ENCODE measurements around the gene ATP13A3.

DNA sequence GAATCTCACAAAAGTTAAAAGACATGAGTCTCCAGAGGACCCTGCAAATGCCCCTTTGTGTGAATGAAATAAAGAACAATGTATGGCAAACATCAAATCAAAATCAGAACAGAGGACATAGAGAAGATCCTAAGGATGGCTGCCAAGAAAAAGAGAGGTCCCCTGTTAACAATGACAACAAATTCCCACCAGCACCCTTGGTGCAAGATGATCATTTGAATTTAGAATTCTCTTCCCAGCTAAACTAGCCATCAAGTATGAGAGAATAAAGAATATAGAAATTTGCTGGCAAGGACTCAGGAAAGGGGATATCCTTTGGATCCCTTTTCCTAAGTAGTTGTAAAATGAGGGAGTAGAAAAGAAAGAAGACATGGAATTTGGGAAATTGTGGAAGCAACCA, 96.0 kb downstream of the ATP13A3 start:
- TF ChIP-seq, protein P1, sequence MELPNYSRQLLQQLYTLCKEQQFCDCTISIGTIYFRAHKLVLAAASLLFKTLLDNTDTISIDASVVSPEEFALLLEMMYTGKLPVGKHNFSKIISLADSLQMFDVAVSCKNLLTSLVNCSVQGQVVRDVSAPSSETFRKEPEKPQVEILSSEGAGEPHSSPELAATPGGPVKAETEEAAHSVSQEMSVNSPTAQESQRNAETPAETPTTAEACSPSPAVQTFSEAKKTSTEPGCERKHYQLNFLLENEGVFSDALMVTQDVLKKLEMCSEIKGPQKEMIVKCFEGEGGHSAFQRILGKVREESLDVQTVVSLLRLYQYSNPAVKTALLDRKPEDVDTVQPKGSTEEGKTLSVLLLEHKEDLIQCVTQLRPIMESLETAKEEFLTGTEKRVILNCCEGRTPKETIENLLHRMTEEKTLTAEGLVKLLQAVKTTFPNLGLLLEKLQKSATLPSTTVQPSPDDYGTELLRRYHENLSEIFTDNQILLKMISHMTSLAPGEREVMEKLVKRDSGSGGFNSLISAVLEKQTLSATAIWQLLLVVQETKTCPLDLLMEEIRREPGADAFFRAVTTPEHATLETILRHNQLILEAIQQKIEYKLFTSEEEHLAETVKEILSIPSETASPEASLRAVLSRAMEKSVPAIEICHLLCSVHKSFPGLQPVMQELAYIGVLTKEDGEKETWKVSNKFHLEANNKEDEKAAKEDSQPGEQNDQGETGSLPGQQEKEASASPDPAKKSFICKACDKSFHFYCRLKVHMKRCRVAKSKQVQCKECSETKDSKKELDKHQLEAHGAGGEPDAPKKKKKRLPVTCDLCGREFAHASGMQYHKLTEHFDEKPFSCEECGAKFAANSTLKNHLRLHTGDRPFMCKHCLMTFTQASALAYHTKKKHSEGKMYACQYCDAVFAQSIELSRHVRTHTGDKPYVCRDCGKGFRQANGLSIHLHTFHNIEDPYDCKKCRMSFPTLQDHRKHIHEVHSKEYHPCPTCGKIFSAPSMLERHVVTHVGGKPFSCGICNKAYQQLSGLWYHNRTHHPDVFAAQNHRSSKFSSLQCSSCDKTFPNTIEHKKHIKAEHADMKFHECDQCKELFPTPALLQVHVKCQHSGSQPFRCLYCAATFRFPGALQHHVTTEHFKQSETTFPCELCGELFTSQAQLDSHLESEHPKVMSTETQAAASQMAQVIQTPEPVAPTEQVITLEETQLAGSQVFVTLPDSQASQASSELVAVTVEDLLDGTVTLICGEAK (IDR thresholded peaks at IDR 0.05; ENCODE audit: borderline replicate concordance): no peak
- no peak for TF ChIP-seq ZZZ3 (IDR thresholded peaks at IDR 0.05; ENCODE audit: control insufficient read depth, insufficient read length, low read depth)
- TF ChIP-seq FOXM1 (IDR thresholded peaks at IDR 0.05; ENCODE audit: low read depth, low read length): no peak
- TF ChIP-seq BACH1 (IDR thresholded peaks at IDR 0.05; ENCODE audit: borderline replicate concordance): no peak
- TF ChIP-seq, protein P2, sequence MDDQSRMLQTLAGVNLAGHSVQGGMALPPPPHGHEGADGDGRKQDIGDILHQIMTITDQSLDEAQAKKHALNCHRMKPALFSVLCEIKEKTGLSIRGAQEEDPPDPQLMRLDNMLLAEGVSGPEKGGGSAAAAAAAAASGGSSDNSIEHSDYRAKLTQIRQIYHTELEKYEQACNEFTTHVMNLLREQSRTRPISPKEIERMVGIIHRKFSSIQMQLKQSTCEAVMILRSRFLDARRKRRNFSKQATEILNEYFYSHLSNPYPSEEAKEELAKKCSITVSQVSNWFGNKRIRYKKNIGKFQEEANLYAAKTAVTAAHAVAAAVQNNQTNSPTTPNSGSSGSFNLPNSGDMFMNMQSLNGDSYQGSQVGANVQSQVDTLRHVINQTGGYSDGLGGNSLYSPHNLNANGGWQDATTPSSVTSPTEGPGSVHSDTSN (IDR thresholded peaks at IDR 0.05; ENCODE audit: insufficient replicate concordance, low read depth, low read length): no peak
- no peak for TF ChIP-seq SREBF2 (IDR thresholded peaks at IDR 0.05; ENCODE audit: low read length)
- TF ChIP-seq EZH2 (IDR thresholded peaks at IDR 0.05; ENCODE audit: borderline replicate concordance, control insufficient read depth, low read depth, low read length): no peak
- TF ChIP-seq NFYB (IDR thresholded peaks at IDR 0.05; ENCODE audit: insufficient read depth, low read depth, low read length): no peak
- TF ChIP-seq, protein P3, sequence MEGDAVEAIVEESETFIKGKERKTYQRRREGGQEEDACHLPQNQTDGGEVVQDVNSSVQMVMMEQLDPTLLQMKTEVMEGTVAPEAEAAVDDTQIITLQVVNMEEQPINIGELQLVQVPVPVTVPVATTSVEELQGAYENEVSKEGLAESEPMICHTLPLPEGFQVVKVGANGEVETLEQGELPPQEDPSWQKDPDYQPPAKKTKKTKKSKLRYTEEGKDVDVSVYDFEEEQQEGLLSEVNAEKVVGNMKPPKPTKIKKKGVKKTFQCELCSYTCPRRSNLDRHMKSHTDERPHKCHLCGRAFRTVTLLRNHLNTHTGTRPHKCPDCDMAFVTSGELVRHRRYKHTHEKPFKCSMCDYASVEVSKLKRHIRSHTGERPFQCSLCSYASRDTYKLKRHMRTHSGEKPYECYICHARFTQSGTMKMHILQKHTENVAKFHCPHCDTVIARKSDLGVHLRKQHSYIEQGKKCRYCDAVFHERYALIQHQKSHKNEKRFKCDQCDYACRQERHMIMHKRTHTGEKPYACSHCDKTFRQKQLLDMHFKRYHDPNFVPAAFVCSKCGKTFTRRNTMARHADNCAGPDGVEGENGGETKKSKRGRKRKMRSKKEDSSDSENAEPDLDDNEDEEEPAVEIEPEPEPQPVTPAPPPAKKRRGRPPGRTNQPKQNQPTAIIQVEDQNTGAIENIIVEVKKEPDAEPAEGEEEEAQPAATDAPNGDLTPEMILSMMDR (IDR thresholded peaks at IDR 0.05 in 2 of 3, conservative IDR thresholded peaks at IDR 0.05 in 1 of 3; ENCODE audit: control insufficient read depth in 2 of 3, extremely low read depth in 1 of 3, insufficient read depth in 1 of 3, low read depth in 3 of 3, low read length in 3 of 3): no peak
- no peak for TF ChIP-seq YY1 (IDR thresholded peaks at IDR 0.05; ENCODE audit: low read depth, low read length)
- TF ChIP-seq JUNB (IDR thresholded peaks at IDR 0.05): no peak
- no peak for TF ChIP-seq JUND (IDR thresholded peaks at IDR 0.05; ENCODE audit: low read depth, low read length)
- TF ChIP-seq RAD21 (IDR thresholded peaks at IDR 0.05; ENCODE audit: insufficient read depth, low read depth, low read length): no peak
- TF ChIP-seq CREM (IDR thresholded peaks at IDR 0.05; ENCODE audit: low read depth): no peak
